PC-3 (cell line): ENCODE measurements around the gene IL17RC.

Source experiments
- CTCF ChIP-seq: fragments of 300-600 bp; sonication (generic); conservative IDR thresholded peaks from 2 replicates; pipeline ENCODE4 v1.5.1; 2017; ENCODE audit warnings: antibody characterized with exemption, low read depth, mild to moderate bottlenecking, low read length
- EZH2 ChIP-seq: fragments of 300-600 bp; sonication (generic); IDR thresholded peaks from one replicate; pipeline ENCODE4 v1.6.1; 2017; ENCODE audit warnings: antibody characterized with exemption, mild to moderate bottlenecking, low read length; ENCODE audit not compliant: unreplicated experiment

- TF ChIP-seq CTCF: no peak
- no peak for TF ChIP-seq EZH2
These were observed 19.2 kb upstream of the IL17RC start for GRCh38 chr3:9897408-9898372.
